Heart right ventricle (tissue), 16 donors: ENCODE data around the gene TBC1D24. TPM values are rescaled to one million over a fixed set of nuclear protein-coding genes. Genes with fewer than 3 reads are reported as not detected.

Experiments
- ATAC-seq, 8 donors: fragments of 200-7000 bp; cut with Tn5 transposase; one replicate each; pipeline ENCODE4 v1.9.1; 2020; ENCODE audit warnings: mild to moderate bottlenecking in 8 of 8, moderate library complexity in 8 of 8, moderate number of reproducible peaks in 1 of 8
- DNase-seq, 2 donors: peaks; one replicate each; pipeline ENCODE4 v3.0.0-alpha.2; 2020
- H3K27ac ChIP-seq, 10 donors: fragments of 200-600 bp; sonication (generic) in 2 of 10; one replicate each; pipeline versions ENCODE4 v1.5.0 to v1.8.0; 2020 to 2022; ENCODE audit warnings: mild to moderate bottlenecking in 3 of 10
- H3K27me3 ChIP-seq, 7 donors: fragments of 200-600 bp; one replicate each; pipeline ENCODE4 v1.8.0; 2021 to 2022; ENCODE audit warnings: mild to moderate bottlenecking in 2 of 7
- H3K36me3 ChIP-seq, 9 donors: fragments of 200-600 bp; sonication (generic) in 1 of 9; one replicate each; pipeline versions ENCODE4 v1.5.0 to v1.8.0; 2020 to 2022; ENCODE audit warnings: mild to moderate bottlenecking in 2 of 9
- H3K4me1 ChIP-seq, 9 donors: fragments of 200-600 bp; sonication (generic) in 1 of 9; one replicate each; pipeline versions ENCODE4 v1.5.0 to v1.8.0; 2020 to 2022; ENCODE audit warnings: mild to moderate bottlenecking in 4 of 9
- H3K4me3 ChIP-seq, 10 donors: fragments of 200-600 bp; sonication (generic) in 2 of 10; one replicate each; pipeline versions ENCODE4 v1.5.0 to v1.8.0; 2020 to 2022; ENCODE audit warnings: mild to moderate bottlenecking in 7 of 10, moderate library complexity in 2 of 10
- H3K9me3 ChIP-seq, 11 donors: fragments of 200-600 bp in 10 of 11; sonication (generic) in 2 of 11; one replicate each; pipeline versions ENCODE4 v1.5.0 to v1.8.0; 2013 to 2022; ENCODE audit warnings: mild to moderate bottlenecking in 2 of 11, control low read depth in 1 of 11, moderate library complexity in 1 of 11
- WGBS, 2 donors: extraction: QIAGEN DNeasy Blood & Tissue Kit; methylation state at CpG; one replicate each; pipeline ENCODE4 v1.1.7; 2013; ENCODE audit warnings: inconsistent platforms in 1 of 2; 5-methylcytosine and 5-hydroxymethylcytosine counted together
- intact Hi-C, 10 donors: fragments of 100-400 bp; cut with DNase I; formaldehyde crosslinking; loops; one replicate each; pipeline versions ENCODE4 v1.11.1 to v1.14.2; 2022
- polyA plus RNA-seq, 2 donors: library from polyadenylated mRNA; stranded (reverse); fragments of 200-250 nt; gene quantifications; one replicate each; pipeline ENCODE4 v1.2.3, GENCODE V29; 2013
- total RNA-seq, 10 donors: library from RNA; stranded (reverse); fragmentation: NEBNext Ultra II Directional in 3 of 10; extraction: Animal tissue kit (Norgen Biotek cat#: 25700) in 3 of 10; gene quantifications; one replicate each; pipeline versions ENCODE4 v1.2.1 to v1.2.4, GENCODE V29; 2021 to 2023
- TF ChIP-seq, protein P1 (sequence below), 9 donors: fragments of 200-600 bp; sonication (generic) in 2 of 9; IDR thresholded peaks; one replicate each; pipeline versions ENCODE4 v1.5.0 to v1.8.0; 2021 to 2022; ENCODE audit warnings: antibody characterized with exemption in 9 of 9, mild to moderate bottlenecking in 5 of 9, moderate library complexity in 1 of 9
- donor health status: Arrhythmogenic right ventricular cardiomyopathy.
- donor health status: ischemic (EF 13 %, LVEDD 7.1; RV severe dilation, severe dysfunction).
- donor health status: healthy with polysubstance abuse.
- donor health status: DM: no; HTN: yes; CAD: no.
- donor health status: DM: no; HTN: no; CAD: no.
- donor health status: ischemic (EF 25% LVEDD 6.9; RV normal size, moderate dysfunction).
- donor health status: ischemic (EF 25% LVEDD 5.7; RV mildly dilated, moderate dysfunction).
- donor health status: healthy.
- donor health status: DM: yes; HTN: yes; CAD: no.
- donor health status: Ischemic cardiomyopathy.
- donor health status: ischemic (EF 35%, LVEDD 5.7; RV mildly dilated, moderate dysfunction).
- donor health status: nonischemic (EF 11% LVEDD 7.7; RV severe dilation, severe dysfunction).
- donor health status: DM: yes; HTN: yes; CAD: no.
- donor health status: PGD.
- donor health status: ischemic (EF 29% LVEDD 5.4; RV normal size, mild dysfunction).
- donor health status: nonischemic (EF 23%, LVEDD 6.1; RV moderate dilation, normal function).

Gene TBC1D24
- total and polyA plus RNA-seq, 12 donors = 3.4 to 14.9 (median 9.0) TPM

DNA sequence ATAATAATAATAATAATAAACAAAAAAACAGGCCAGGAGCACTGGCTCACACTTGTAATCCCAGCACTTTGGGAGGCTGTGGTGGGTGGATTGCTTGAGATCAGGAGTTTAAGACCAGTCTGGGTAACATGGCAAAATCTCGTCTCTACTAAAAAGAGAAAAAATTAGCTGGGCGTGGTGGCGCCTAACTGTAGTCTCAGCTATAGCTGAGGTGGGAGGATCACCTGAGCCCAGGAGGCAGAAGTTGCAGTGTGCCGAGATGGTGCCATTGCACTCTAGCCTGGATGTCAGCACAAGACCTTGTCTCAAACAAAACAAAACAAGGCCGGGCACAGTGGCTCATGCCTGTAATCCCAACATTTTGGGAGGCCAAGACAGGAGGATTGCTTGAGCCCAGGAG, 20.1 kb downstream of the TBC1D24 start:
- Histone ChIP-seq H3K9me3 (no peaks in the 10 kb centered on the region), H3K4me3 (no peak overlapping the region), H3K27me3 (no peaks in the 10 kb centered on the region), H3K27ac (no peak overlapping the region), H3K36me3 (peaks cover 0 to 31% (median 0%) of the 10 kb centered on the region in 9 donors), H3K4me1 (peaks cover 21 to 32% (median 29%) of the 10 kb centered on the region in 9 donors)
- TF ChIP-seq, protein P1, sequence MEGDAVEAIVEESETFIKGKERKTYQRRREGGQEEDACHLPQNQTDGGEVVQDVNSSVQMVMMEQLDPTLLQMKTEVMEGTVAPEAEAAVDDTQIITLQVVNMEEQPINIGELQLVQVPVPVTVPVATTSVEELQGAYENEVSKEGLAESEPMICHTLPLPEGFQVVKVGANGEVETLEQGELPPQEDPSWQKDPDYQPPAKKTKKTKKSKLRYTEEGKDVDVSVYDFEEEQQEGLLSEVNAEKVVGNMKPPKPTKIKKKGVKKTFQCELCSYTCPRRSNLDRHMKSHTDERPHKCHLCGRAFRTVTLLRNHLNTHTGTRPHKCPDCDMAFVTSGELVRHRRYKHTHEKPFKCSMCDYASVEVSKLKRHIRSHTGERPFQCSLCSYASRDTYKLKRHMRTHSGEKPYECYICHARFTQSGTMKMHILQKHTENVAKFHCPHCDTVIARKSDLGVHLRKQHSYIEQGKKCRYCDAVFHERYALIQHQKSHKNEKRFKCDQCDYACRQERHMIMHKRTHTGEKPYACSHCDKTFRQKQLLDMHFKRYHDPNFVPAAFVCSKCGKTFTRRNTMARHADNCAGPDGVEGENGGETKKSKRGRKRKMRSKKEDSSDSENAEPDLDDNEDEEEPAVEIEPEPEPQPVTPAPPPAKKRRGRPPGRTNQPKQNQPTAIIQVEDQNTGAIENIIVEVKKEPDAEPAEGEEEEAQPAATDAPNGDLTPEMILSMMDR (IDR thresholded peaks at IDR 0.05) = no peak
- 98 to 99% methylated on average over 5 of the region's 5 CpGs for WGBS, 2 donors
- ATAC-seq (no peak), DNase-seq (no peak)
- intact Hi-C loops = loop anchor here in 5 of 10 donors (5.0 kb wide), 2 partner anchors 68 to 153 kb away; partner anchors contain the start of genes CCNF (in 4 of the 5) and ABCA3 (in 2 of the 5)

- Histone ChIP-seq H3K36me3 (peaks cover 0 to 27% (median 0%) of the 10 kb centered on the region in 9 donors), H3K27ac (peak overlapping the region in 6 of 10 donors; percentile 34 to 75 (median 63))
- no peak for DNase-seq
These were observed 21.5 kb downstream of the TBC1D24 start for GRCh38 chr16:2496223-2497115.

DNA sequence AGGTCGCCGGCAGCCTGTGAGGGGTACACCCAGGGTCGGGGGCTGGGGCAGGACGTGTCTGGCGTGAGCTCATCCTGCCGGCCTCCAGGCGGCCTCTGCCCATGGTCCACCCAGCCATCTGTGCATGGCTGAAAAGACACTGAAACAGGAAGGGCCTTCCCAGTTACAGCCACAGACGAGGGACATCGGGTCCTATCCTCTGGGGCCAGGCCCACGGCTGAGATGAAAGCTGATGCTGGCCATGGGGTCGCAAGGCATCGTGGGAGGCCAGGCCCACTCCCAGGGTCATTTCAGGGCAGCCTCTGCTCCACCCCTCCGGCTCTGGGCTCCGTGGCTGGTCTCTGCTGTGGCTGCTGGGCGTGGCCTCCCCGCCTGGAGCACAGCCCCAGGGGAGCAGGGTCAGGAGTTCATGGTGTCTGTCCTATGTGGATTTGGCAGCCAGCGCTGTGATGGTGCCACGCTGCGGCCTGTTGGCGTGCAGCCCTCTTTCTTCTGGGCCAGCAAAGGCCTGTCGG, 22.2 kb downstream of the TBC1D24 start:
- TF ChIP-seq, protein P1 (IDR thresholded peaks at IDR 0.05) = peak in 4 of 9 donors; percentile 8 to 37 (median 26)
- H3K4me3 ChIP-seq = no peak overlapping the region
- 27 to 31% methylated on average over 20 to 21 of the region's 21 CpGs for WGBS, 2 donors
- intact Hi-C loops = loop anchor here in 6 of 10 donors (2.0 to 5.0 kb wide), 3 partner anchors 22 to 155 kb away; partner anchors contain the start of genes CCNF (in 4 of the 6), ABCA3 (in 2 of the 6) and TBC1D24 (in 1 of the 6)
- H3K27ac ChIP-seq = peak overlapping the region in 9 of 10 donors; percentile 34 to 75 (median 56)
- peak; percentile 34 to 75 (median 65) for ATAC-seq
- H3K36me3 ChIP-seq = peaks cover 0 to 27% (median 0%) of the 10 kb centered on the region in 9 donors
- H3K9me3 ChIP-seq = no peaks in the 10 kb centered on the region
- no peaks in the 10 kb centered on the region for H3K27me3 ChIP-seq
- peaks cover 28 to 48% (median 41%) of the 10 kb centered on the region in 9 donors for H3K4me1 ChIP-seq
- DNase-seq = peak; percentile 75 to 87

More at GRCh38 chr16:2496223-2497115, 21.5 kb downstream of the TBC1D24 start:
- intact Hi-C loops = loop anchor here in 6 of 10 donors (2.0 to 5.0 kb wide), 3 partner anchors 22 to 154 kb away; partner anchors contain the start of genes CCNF (in 4 of the 6), ABCA3 (in 2 of the 6) and TBC1D24 (in 1 of the 6)
- TF ChIP-seq, protein P1 (IDR thresholded peaks at IDR 0.05) = no peak
- Histone ChIP-seq H3K4me3 (no peak overlapping the region), H3K9me3 (no peaks in the 10 kb centered on the region), H3K4me1 (peaks cover 22 to 41% (median 35%) of the 10 kb centered on the region in 9 donors), H3K27me3 (no peaks in the 10 kb centered on the region)
- ATAC-seq = no peak
- 92 to 95% methylated on average over 62 of the region's 62 CpGs for WGBS, 2 donors
